HCT116 (cell line): ENCODE results near the gene PCDHB3. TPM values are rescaled to one million over a fixed set of nuclear protein-coding genes. Genes with fewer than 3 reads are reported as not detected.

Experiments
- total RNA-seq: library from RNA; stranded (reverse); gene quantifications from one replicate; pipeline ENCODE4 v1.2.1, GENCODE V29; 2021; ENCODE audit not compliant: unreplicated experiment

The PCDHB3 gene
- total RNA-seq, 1 experiment from 2014 or later, result 0.10 TPM

Other genes starting within 250 kb of the PCDHB3 start
- 0.05 TPM for gene PCDHA10, start 244.6 kb upstream of the PCDHB3 start, total RNA-seq
- 0.27 TPM for gene PCDHA11, start 231.5 kb upstream of the PCDHB3 start, total RNA-seq
- gene PCDHA12, start 225.2 kb upstream of the PCDHB3 start, total RNA-seq, result not detected
- not detected for gene PCDHA13, start 218.3 kb upstream of the PCDHB3 start, total RNA-seq
- 1.0 TPM for gene PCDHAC1, start 174.2 kb upstream of the PCDHB3 start, total RNA-seq
- 3.2 TPM for gene PCDHAC2, start 134.0 kb upstream of the PCDHB3 start, total RNA-seq
- not detected for gene PCDHB1, start 49.1 kb upstream of the PCDHB3 start, total RNA-seq
- not detected for gene PCDHB2, start 5.9 kb upstream of the PCDHB3 start, total RNA-seq
- gene PCDHB4, start 21.3 kb downstream of the PCDHB3 start, total RNA-seq, result not detected
- not detected for gene PCDHB5, start 34.7 kb downstream of the PCDHB3 start, total RNA-seq
- not detected for gene PCDHB6, start 49.6 kb downstream of the PCDHB3 start, total RNA-seq
- not detected for gene PCDHB7, start 72.2 kb downstream of the PCDHB3 start, total RNA-seq
- not detected for gene PCDHB8, start 77.3 kb downstream of the PCDHB3 start, total RNA-seq
- not detected for gene PCDHB16, start 81.9 kb downstream of the PCDHB3 start, total RNA-seq
- gene PCDHB9, start 86.7 kb downstream of the PCDHB3 start, total RNA-seq, result 0.07 TPM
- not detected for gene PCDHB10, start 91.9 kb downstream of the PCDHB3 start, total RNA-seq
- 0.07 TPM for gene PCDHB11, start 99.2 kb downstream of the PCDHB3 start, total RNA-seq
- not detected for gene PCDHB12, start 108.2 kb downstream of the PCDHB3 start, total RNA-seq
- 0.22 TPM for gene PCDHB13, start 113.4 kb downstream of the PCDHB3 start, total RNA-seq
- gene PCDHB14, start 122.9 kb downstream of the PCDHB3 start, total RNA-seq, result 0.27 TPM
- gene PCDHB15, start 144.9 kb downstream of the PCDHB3 start, total RNA-seq, result 0.07 TPM
- 0.42 TPM for gene SLC25A2, start 203.6 kb downstream of the PCDHB3 start, total RNA-seq
- gene TAF7, start 220.3 kb downstream of the PCDHB3 start, total RNA-seq, result 40.9 TPM
- gene PCDHGA1, start 230.0 kb downstream of the PCDHB3 start, total RNA-seq, result 0.05 TPM
- gene PCDHGA2, start 238.3 kb downstream of the PCDHB3 start, total RNA-seq, result not detected
- gene PCDHGA3, start 243.4 kb downstream of the PCDHB3 start, total RNA-seq, result not detected
- 0.15 TPM for gene PCDHGB1, start 249.6 kb downstream of the PCDHB3 start, total RNA-seq